HG03095 (cell line): ENCODE results near the gene RHBDD2.
A peak's percentile ranks its signal among the peaks of the same experiment; 100 is the strongest.

Source experiments
- ATAC-seq: cut with Tn5 transposase; IDR thresholded peaks from one replicate; pipeline ENCODE4 v1.9.1; 2021; ENCODE audit warnings: moderate library complexity; ENCODE audit not compliant: unreplicated experiment

The RHBDD2 gene

GRCh38 chr7:75916685-75917634 lies 38.1 kb downstream of the RHBDD2 start:
- no peak for ATAC-seq

- ATAC-seq: no peak
These were observed 41.8 kb downstream of the RHBDD2 start for GRCh38 chr7:75920431-75921161.

- ATAC-seq: no peak
These were observed 42.6 kb downstream of the RHBDD2 start for GRCh38 chr7:75921479-75921878.

GRCh38 chr7:75922966-75923603 lies 44.3 kb downstream of the RHBDD2 start:
- no peak for ATAC-seq

GRCh38 chr7:75924256-75924655 lies 45.4 kb downstream of the RHBDD2 start:
- no peak for ATAC-seq

GRCh38 chr7:75924889-75925288 lies 46.1 kb downstream of the RHBDD2 start:
- ATAC-seq: no peak

GRCh38 chr7:75925717-75926435 lies 47.0 kb downstream of the RHBDD2 start:
- ATAC-seq: no peak

- ATAC-seq: peak; percentile 84
These were observed 49.7 kb downstream of the RHBDD2 start for GRCh38 chr7:75928568-75928914.

- no peak for ATAC-seq
These were observed 52.8 kb downstream of the RHBDD2 start for GRCh38 chr7:75931680-75932079.

- no peak for ATAC-seq
These were observed 59.3 kb downstream of the RHBDD2 start for GRCh38 chr7:75937958-75938786.
